ENCODE measurements around the gene HDAC9. TPM values are rescaled to one million over a fixed set of nuclear protein-coding genes. Genes with fewer than 3 reads are reported as not detected.

HDAC9 gene
- polyA plus RNA-seq, 3 donors = 8.1 to 12.7 (median 9.5) TPM

DNA sequence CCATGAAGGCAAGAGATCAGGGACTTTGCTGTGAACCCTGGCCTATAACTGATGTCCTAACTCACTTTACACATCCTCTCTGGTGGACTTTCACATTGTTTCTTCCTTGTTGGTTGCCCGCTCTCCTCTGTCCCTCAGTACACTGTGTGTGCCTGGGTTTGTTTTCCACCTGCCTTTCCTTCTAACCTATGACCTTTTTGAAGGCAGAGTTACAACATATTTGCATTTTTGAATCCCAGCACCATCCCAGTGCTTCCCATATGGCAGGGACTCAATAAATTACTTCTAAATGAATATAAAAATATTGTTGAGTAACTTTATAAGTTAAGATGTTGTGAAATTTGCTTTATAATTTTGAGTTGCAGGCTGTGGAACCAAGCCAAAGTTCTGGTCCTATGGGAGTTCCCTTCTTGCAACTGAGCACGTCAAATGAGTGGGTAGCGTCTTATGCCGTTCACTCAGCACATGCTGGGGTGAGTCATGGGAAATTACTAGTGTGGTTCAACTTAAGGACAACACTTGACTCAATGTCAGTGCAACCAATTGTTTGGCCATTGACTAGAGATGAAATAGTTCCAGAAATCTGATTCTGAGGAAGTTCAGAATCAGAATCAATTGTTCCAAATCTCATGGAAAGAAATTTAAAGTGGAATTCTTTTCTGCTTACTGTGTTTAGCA, 370.9 kb downstream of the HDAC9 start:
- DNase-seq (ENCODE audit: low read depth in 3 of 3, low spot score in 2 of 3) = no peak

DNA sequence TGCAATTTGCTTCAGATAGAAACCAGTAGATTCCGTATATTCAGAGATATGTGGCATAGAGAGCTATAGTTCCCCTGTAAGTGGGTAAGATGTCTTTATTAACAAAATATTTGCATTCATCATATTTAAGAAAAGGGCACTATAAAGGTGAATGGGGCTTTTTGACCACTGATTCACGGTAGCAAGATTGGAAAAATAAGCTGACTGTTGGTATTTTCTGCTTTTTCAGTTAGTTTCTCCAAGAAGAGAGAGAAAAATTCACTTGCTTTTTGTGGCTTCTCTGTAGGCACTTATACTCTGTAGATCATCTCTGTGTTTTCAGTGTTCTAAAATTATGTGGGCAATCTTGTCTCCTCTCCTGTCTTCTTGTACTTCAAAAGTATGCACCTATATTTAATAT, 376.8 kb downstream of the HDAC9 start:
- DNase-seq (ENCODE audit: low read depth in 3 of 3, low spot score in 2 of 3) = no peak

DNA sequence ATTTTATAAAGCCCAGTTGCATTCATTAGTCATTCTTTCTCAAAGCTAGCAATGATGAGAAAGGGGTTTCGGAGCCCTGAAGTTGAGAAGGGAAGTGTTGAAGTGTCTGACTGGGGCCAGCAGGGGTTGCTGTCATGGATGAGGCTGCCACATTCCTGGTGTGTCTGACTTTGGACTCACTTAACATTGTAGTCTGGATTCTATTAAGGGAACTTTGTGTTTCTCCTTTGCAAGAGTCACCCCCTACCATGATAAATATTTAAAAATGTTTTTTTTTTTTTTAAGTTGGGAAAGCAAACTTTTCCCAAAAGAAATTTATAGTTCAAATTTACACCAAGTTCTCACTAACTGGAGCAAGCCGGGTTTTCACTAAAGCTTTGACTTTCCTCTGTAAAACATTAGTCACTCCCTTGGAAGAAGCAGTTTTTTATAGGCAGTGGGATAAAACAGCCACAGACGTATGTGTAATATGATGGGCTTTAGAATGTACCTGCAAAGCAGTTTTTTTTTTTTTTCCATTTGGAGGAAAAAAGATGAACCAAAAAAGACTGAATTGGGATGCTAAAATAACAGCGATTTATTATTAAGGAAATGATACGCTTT, 378.3 kb downstream of the HDAC9 start:
- DNase-seq (ENCODE audit: low read depth in 3 of 3, low spot score in 2 of 3) = no peak

DNA sequence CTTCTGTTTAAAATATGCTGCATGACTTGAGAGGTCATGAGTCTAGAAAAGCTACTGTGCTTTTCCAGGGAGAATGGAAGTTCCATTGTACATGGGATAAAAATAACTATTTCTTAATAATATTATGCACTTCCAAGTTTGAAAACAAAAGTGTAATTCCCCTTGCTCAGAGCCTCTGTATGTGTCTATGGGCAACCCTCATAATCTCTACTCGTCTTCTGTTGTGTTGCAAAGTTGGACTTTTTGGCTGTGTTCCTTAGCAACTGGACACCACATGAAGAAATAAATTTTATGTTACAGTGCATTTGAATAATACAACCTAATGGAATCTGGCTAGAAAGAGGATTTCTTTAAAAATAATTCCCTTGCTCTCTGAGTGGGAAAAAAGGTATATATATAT, 379.3 kb downstream of the HDAC9 start:
- DNase-seq (ENCODE audit: low read depth in 3 of 3, low spot score in 2 of 3) = no peak

GRCh38 chr7:18877874-18878273, 382.3 kb downstream of the HDAC9 start:
- no peak for DNase-seq (ENCODE audit: low read depth in 3 of 3, low spot score in 2 of 3)

- no peak for DNase-seq (ENCODE audit: low read depth in 3 of 3, low spot score in 2 of 3)
Measured at GRCh38 chr7:18886832-18887231, 391.3 kb downstream of the HDAC9 start.

DNA sequence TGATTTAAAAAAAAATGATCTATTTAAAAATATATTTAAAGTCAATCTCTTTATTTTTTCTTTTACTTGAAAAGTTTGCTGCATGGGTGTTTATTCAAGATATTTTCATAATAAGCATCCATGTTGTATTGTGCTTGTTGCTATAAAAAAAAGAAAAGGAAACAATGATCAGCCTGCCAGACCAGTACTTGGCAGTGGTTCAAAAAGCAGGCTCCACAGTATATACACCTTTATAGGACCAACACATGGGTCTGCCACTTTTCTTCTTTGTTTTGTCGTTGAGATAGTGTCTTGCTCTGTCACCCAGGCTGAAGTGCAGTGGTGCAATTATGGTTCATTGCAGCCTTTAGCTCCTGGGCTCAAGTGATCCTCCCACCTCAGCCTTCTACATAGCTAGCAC, 393.9 kb downstream of the HDAC9 start:
- no peak for DNase-seq (ENCODE audit: low read depth in 3 of 3, low spot score in 2 of 3)

- DNase-seq (ENCODE audit: low read depth in 3 of 3, low spot score in 2 of 3) = no peak
Measured at GRCh38 chr7:18890134-18890533, 394.6 kb downstream of the HDAC9 start.

- no peak for DNase-seq (ENCODE audit: low read depth in 3 of 3, low spot score in 2 of 3)
Measured at GRCh38 chr7:18890885-18891621, 395.5 kb downstream of the HDAC9 start.

- DNase-seq (ENCODE audit: low read depth in 3 of 3, low spot score in 2 of 3) = no peak
Measured at GRCh38 chr7:18893156-18893555, 397.6 kb downstream of the HDAC9 start.

GRCh38 chr7:18894155-18894554, 398.6 kb downstream of the HDAC9 start:
- DNase-seq (ENCODE audit: low read depth in 3 of 3, low spot score in 2 of 3) = no peak

GRCh38 chr7:18895456-18895855, 399.9 kb downstream of the HDAC9 start:
- DNase-seq (ENCODE audit: low read depth in 3 of 3, low spot score in 2 of 3) = no peak

GRCh38 chr7:18896343-18896975, 400.9 kb downstream of the HDAC9 start:
- DNase-seq (ENCODE audit: low read depth in 3 of 3, low spot score in 2 of 3) = no peak

- no peak for DNase-seq (ENCODE audit: low read depth in 3 of 3, low spot score in 2 of 3)
Measured at GRCh38 chr7:18900236-18900635, 404.7 kb downstream of the HDAC9 start.

- no peak for DNase-seq (ENCODE audit: low read depth in 3 of 3, low spot score in 2 of 3)
Measured at GRCh38 chr7:18900803-18901202, 405.3 kb downstream of the HDAC9 start.

GRCh38 chr7:18901351-18901750, 405.8 kb downstream of the HDAC9 start:
- no peak for DNase-seq (ENCODE audit: low read depth in 3 of 3, low spot score in 2 of 3)

GRCh38 chr7:18901982-18902421, 406.5 kb downstream of the HDAC9 start:
- DNase-seq (ENCODE audit: low read depth in 3 of 3, low spot score in 2 of 3) = no peak

DNA sequence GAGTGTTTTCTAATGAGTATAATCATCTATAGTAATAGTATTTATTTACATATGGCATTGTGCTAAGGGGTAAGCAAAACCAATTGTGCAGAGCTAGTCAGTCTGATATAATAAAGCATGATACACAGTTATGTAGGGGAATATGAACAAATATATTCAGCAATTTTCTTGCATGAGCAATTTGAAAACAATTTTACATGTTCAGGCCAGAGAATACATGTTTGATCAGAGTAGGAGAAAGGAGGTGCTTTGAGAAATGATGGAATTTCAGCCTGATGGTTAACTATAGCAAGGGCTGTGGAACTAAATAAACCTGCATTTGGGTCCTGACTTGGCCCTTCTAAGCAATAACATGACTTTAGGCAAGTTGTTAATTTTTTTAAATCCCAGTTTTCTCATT, 407.3 kb downstream of the HDAC9 start:
- no peak for DNase-seq (ENCODE audit: low read depth in 3 of 3, low spot score in 2 of 3)

DNA sequence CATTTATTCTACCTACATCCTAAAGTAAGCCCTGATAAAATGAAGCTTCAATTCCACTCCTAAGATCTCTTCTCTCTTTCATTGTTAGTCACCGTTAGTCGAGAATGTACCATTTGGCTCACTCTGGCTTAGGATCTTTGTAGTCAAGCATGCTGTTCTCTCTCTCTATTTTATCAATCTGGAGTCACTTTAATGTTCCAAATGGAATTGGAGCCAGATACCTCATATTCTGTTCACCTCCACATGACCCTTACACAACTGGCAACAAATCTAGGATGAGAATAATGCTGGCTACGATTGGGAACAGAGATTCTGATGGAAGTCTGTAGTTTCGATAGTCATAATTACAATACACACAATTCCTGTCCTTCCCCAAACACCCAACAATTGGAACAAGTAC, 408.1 kb downstream of the HDAC9 start:
- DNase-seq (ENCODE audit: low read depth in 3 of 3, low spot score in 2 of 3) = no peak

GRCh38 chr7:18905316-18905943, 409.9 kb downstream of the HDAC9 start:
- DNase-seq (ENCODE audit: low read depth in 3 of 3, low spot score in 2 of 3) = no peak

GRCh38 chr7:18906901-18907300, 411.4 kb downstream of the HDAC9 start:
- DNase-seq (ENCODE audit: low read depth in 3 of 3, low spot score in 2 of 3) = no peak
